ENCODE results near the gene IL16.

IL16 gene

DNA sequence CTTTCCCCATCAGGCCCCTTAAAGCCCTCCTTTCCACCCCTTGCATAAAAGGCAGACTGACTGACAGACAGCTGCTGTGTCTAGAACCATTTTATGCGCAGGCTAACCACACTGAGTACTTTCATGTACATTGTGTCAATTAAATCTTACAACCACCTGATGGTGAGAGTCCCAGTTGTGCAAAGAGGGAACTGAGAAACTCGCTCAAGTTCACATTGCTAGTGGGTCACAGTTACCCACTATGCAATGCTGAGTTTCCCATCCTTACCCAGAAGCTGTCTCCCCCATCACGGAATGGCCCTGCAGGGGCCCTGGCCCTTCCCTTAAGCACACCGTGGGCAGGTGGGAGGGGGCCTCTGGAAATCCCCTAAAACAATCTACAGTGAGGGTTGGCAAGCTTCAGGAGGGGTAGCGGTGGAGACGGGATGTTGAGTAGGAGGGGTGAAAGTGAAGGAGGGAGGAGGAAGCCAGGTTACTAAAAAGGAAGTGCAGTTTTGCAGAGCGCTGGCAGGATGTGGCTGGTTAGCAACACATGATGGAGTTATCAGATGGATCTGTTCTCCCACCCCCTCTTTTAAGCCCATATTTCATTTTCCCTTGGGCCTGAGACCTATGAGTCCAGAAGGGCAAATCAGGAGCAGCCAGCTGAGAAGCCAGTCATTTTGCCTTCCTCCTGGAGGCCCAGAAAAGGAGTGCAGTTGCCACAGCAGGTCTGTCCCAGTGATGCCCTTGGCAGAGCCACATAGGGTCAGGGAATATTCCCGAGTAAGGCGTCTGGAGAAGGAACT, 97.2 kb downstream of the IL16 start:
- H3K4me1 ChIP-seq (ENCODE audit: control insufficient read depth, insufficient read depth, low read length) = peaks cover 5% of the 10 kb centered on the region
- H3K36me3 ChIP-seq (ENCODE audit: control insufficient read depth in 2 of 2, insufficient read depth in 2 of 2, low read length in 2 of 2) = no peaks in the 10 kb centered on the region
- H3K9me3 ChIP-seq (ENCODE audit: control insufficient read depth in 2 of 2, low read length in 2 of 2) = no peaks in the 10 kb centered on the region
- no peak overlapping the region for H3K27ac ChIP-seq (ENCODE audit: low read length)
- peaks cover 0 to 2% of the 10 kb centered on the region in 2 donors for H3K27me3 ChIP-seq (ENCODE audit: control insufficient read depth in 1 of 2, insufficient read depth in 2 of 2, low read length in 2 of 2)
- no peak overlapping the region for H3K9ac ChIP-seq (ENCODE audit: low read length in 2 of 2)
- no peak overlapping the region for H3K4me3 ChIP-seq (ENCODE audit: low read length in 2 of 2)

DNA sequence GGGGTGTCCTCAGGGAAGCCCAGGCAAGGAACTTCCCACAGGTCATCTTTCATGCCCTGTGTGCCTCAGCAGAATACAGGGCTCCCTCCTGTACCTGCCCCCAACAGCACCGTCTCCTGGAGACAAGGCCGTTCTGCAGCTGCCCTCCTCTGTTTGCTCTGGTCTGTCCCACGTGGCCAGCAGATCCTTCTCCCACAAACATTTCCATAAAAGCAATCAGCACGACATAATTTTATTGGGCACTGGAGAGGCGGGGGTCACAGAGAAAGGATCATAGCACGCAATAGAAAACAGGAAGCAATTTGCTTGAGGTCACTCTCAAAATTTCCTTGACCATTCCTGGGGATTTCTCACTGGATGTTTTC, 97.8 kb downstream of the IL16 start:
- Histone ChIP-seq H3K9ac (ENCODE audit: low read length in 2 of 2) (no peak overlapping the region), H3K27ac (ENCODE audit: low read length) (no peak overlapping the region), H3K4me1 (ENCODE audit: control insufficient read depth, insufficient read depth, low read length) (peaks cover 5% of the 10 kb centered on the region), H3K36me3 (ENCODE audit: control insufficient read depth in 2 of 2, insufficient read depth in 2 of 2, low read length in 2 of 2) (no peaks in the 10 kb centered on the region), H3K4me3 (ENCODE audit: low read length in 2 of 2) (no peak overlapping the region), H3K9me3 (ENCODE audit: control insufficient read depth in 2 of 2, low read length in 2 of 2) (no peaks in the 10 kb centered on the region), H3K27me3 (ENCODE audit: control insufficient read depth in 1 of 2, insufficient read depth in 2 of 2, low read length in 2 of 2) (peaks cover 0 to 2% of the 10 kb centered on the region in 2 donors)

DNA sequence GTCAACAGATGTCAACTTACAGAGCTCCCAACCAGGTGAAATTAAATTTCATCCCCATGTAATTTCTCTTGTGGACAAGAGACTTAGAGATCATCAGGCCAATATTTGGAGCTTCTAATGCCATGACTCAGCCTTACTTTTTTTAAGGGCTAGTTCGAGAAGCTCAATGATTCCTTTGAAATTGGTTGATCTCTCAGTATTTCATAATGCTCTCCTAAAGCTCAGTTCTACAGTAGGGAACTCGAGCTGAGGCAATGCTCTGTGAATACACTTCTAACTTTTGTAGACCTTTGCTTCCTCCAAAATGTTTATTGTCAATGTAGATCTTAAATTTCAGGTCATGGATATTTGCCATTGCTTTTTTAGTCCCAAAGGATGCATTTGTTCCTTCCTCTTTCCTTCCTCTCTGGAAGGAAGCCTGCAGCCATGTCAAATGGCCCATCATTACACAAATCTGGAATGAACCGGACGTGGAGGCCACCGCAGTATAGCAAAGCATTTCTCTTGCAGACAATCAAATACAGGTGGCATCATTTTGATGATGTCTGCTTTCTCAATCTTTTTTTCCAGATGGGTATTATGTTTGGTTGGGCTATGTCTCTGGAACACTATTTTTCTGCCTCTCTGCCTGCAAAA, 98.9 kb downstream of the IL16 start:
- no peak overlapping the region for H3K27ac ChIP-seq (ENCODE audit: low read length)
- H3K9ac ChIP-seq (ENCODE audit: low read length in 2 of 2) = no peak overlapping the region
- H3K36me3 ChIP-seq (ENCODE audit: control insufficient read depth in 2 of 2, insufficient read depth in 2 of 2, low read length in 2 of 2) = no peaks in the 10 kb centered on the region
- H3K9me3 ChIP-seq (ENCODE audit: control insufficient read depth in 2 of 2, low read length in 2 of 2) = no peaks in the 10 kb centered on the region
- H3K27me3 ChIP-seq (ENCODE audit: control insufficient read depth in 1 of 2, insufficient read depth in 2 of 2, low read length in 2 of 2) = peaks cover 0 to 2% of the 10 kb centered on the region in 2 donors
- peaks cover 5% of the 10 kb centered on the region for H3K4me1 ChIP-seq (ENCODE audit: control insufficient read depth, insufficient read depth, low read length)
- H3K4me3 ChIP-seq (ENCODE audit: low read length in 2 of 2) = no peak overlapping the region

DNA sequence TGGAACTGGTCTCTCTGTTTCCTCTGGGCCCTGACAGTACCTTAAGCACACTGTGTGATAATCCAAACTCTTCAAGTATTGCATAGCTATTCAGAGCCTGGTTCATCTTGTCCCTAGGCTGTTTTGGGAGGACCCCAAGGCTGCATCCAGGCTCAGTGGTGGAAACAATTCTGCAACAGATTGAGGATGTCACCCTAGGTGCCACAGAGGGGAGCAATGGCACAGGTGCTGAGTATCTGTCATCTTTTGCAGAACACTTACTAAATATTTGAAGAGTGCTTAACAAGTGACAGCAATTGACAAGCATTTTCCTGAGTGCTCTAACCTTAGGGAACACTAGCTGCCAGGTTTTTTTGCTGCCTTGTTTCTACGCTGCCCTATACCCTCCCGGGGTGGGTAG, 99.5 kb downstream of the IL16 start:
- peaks cover 0 to 2% of the 10 kb centered on the region in 2 donors for H3K27me3 ChIP-seq (ENCODE audit: control insufficient read depth in 1 of 2, insufficient read depth in 2 of 2, low read length in 2 of 2)
- no peak overlapping the region for H3K9ac ChIP-seq (ENCODE audit: low read length in 2 of 2)
- no peaks in the 10 kb centered on the region for H3K36me3 ChIP-seq (ENCODE audit: control insufficient read depth in 2 of 2, insufficient read depth in 2 of 2, low read length in 2 of 2)
- peaks cover 5% of the 10 kb centered on the region for H3K4me1 ChIP-seq (ENCODE audit: control insufficient read depth, insufficient read depth, low read length)
- no peak overlapping the region for H3K4me3 ChIP-seq (ENCODE audit: low read length in 2 of 2)
- no peak overlapping the region for H3K27ac ChIP-seq (ENCODE audit: low read length)
- H3K9me3 ChIP-seq (ENCODE audit: control insufficient read depth in 2 of 2, low read length in 2 of 2) = no peaks in the 10 kb centered on the region

- H3K27me3 ChIP-seq (ENCODE audit: control insufficient read depth in 1 of 2, insufficient read depth in 2 of 2, low read length in 2 of 2) = peaks cover 0 to 2% of the 10 kb centered on the region in 2 donors
These were observed 100.0 kb downstream of the IL16 start for GRCh38 chr15:81296673-81297072.

DNA sequence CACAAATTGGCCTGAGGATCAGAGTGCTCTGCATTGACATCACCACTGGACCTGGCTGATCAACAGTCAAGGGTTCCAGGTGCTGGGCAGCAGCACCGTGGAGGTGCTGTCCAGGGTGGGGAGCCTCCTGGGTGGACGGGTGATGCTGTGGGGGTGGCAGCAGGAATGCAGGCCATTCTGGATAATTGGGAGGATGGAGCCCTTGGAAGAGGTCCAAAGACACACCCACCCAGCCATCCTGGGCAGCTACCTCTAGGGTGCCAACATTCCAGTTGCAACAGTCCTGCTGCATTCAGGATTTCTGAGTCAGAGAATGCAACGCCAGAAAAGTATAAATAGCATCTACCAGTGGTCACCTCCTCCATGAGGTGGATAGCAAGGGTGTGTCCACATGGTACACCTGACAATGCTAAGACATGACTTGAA, 100.5 kb downstream of the IL16 start:
- H3K27ac ChIP-seq (ENCODE audit: low read length) = peak overlapping the region; percentile 41
- H3K36me3 ChIP-seq (ENCODE audit: control insufficient read depth in 2 of 2, insufficient read depth in 2 of 2, low read length in 2 of 2) = no peaks in the 10 kb centered on the region
- H3K4me3 ChIP-seq (ENCODE audit: low read length in 2 of 2) = peak overlapping the region in 1 of 2 donors; percentile 49
- H3K9me3 ChIP-seq (ENCODE audit: control insufficient read depth in 2 of 2, low read length in 2 of 2) = no peaks in the 10 kb centered on the region
- peak overlapping the region in 1 of 2 donors; percentile 21 for H3K9ac ChIP-seq (ENCODE audit: low read length in 2 of 2)
- peaks cover 5% of the 10 kb centered on the region for H3K4me1 ChIP-seq (ENCODE audit: control insufficient read depth, insufficient read depth, low read length)
- peaks cover 0 to 2% of the 10 kb centered on the region in 2 donors for H3K27me3 ChIP-seq (ENCODE audit: control insufficient read depth in 1 of 2, insufficient read depth in 2 of 2, low read length in 2 of 2)

More at GRCh38 chr15:81296673-81297072, 100.0 kb downstream of the IL16 start:
- Histone ChIP-seq H3K36me3 (ENCODE audit: control insufficient read depth in 2 of 2, insufficient read depth in 2 of 2, low read length in 2 of 2) (no peaks in the 10 kb centered on the region), H3K4me1 (ENCODE audit: control insufficient read depth, insufficient read depth, low read length) (peaks cover 5% of the 10 kb centered on the region), H3K27ac (ENCODE audit: low read length) (peak overlapping the region; percentile 41), H3K9me3 (ENCODE audit: control insufficient read depth in 2 of 2, low read length in 2 of 2) (no peaks in the 10 kb centered on the region), H3K9ac (ENCODE audit: low read length in 2 of 2) (no peak overlapping the region), H3K4me3 (ENCODE audit: low read length in 2 of 2) (peak overlapping the region in 1 of 2 donors; percentile 49)

DNA sequence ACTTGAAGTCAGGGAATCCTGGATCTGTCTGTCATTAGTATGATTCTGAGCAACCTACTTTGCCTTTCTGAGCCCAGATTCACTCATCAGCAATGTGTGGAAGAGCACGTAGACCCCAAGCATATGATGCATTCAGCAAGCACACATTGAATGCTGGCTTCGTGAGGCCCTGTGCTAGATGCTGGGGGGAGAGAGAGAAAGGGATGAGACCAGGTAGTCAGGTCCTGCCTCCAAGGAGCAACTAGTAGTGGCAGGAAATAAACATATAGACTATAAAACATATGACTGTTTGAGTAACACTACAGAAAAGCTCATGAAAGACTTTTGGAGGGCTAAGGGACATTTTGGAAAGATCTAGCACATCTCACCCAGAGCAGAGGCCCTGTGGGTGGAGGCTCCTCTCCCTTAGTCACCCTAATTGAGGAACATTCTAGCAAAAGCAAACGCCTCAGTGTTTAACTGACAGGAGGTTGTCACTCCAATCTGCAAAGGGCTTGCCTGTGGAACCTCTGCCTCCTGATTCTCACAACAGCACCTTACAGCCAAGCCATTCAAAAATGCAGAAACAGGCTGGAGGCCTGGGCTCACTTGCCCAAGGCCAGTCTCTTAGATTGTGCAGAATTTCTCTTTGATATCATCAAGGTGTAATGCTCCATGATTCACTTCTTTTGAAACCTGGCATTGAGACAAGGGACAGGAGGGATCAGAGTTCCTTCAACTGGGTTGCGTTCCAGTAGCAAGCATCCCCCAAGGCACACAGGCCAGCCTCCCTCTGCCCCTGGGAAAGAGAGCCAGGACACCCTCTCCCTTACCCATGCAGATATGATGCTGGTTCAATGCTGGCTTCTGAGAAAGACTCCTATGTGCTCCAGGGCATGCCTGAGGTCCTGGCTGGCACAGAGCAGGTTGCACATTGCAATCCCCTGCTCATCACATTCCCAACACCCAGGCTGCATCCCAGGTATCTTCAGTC, 101.2 kb downstream of the IL16 start:
- no peak overlapping the region for H3K27ac ChIP-seq (ENCODE audit: low read length)
- H3K9ac ChIP-seq (ENCODE audit: low read length in 2 of 2) = no peak overlapping the region
- H3K9me3 ChIP-seq (ENCODE audit: control insufficient read depth in 2 of 2, low read length in 2 of 2) = no peaks in the 10 kb centered on the region
- H3K27me3 ChIP-seq (ENCODE audit: control insufficient read depth in 1 of 2, insufficient read depth in 2 of 2, low read length in 2 of 2) = peaks cover 0 to 2% of the 10 kb centered on the region in 2 donors
- H3K4me1 ChIP-seq (ENCODE audit: control insufficient read depth, insufficient read depth, low read length) = peaks cover 5% of the 10 kb centered on the region
- peak overlapping the region in 1 of 2 donors; percentile 49 for H3K4me3 ChIP-seq (ENCODE audit: low read length in 2 of 2)
- H3K36me3 ChIP-seq (ENCODE audit: control insufficient read depth in 2 of 2, insufficient read depth in 2 of 2, low read length in 2 of 2) = peaks cover 0 to 2% of the 10 kb centered on the region in 2 donors

- Histone ChIP-seq H3K36me3 (ENCODE audit: control insufficient read depth in 2 of 2, insufficient read depth in 2 of 2, low read length in 2 of 2) (peaks cover 0 to 2% of the 10 kb centered on the region in 2 donors), H3K9me3 (ENCODE audit: control insufficient read depth in 2 of 2, low read length in 2 of 2) (no peaks in the 10 kb centered on the region), H3K4me1 (ENCODE audit: control insufficient read depth, insufficient read depth, low read length) (peaks cover 5% of the 10 kb centered on the region), H3K27ac (ENCODE audit: low read length) (no peak overlapping the region), H3K9ac (ENCODE audit: low read length in 2 of 2) (no peak overlapping the region), H3K4me3 (ENCODE audit: low read length in 2 of 2) (peak overlapping the region in 1 of 2 donors; percentile 15), H3K27me3 (ENCODE audit: control insufficient read depth in 1 of 2, insufficient read depth in 2 of 2, low read length in 2 of 2) (peaks cover 0 to 2% of the 10 kb centered on the region in 2 donors)
These were observed 101.9 kb downstream of the IL16 start for GRCh38 chr15:81298611-81299010.

- Histone ChIP-seq H3K27me3 (ENCODE audit: control insufficient read depth in 1 of 2, insufficient read depth in 2 of 2, low read length in 2 of 2) (peaks cover 0 to under 1% of the 10 kb centered on the region in 2 donors), H3K27ac (ENCODE audit: low read length) (no peak overlapping the region), H3K9ac (ENCODE audit: low read length in 2 of 2) (no peak overlapping the region), H3K9me3 (ENCODE audit: control insufficient read depth in 2 of 2, low read length in 2 of 2) (no peaks in the 10 kb centered on the region), H3K4me1 (ENCODE audit: control insufficient read depth, insufficient read depth, low read length) (peaks cover 6% of the 10 kb centered on the region), H3K36me3 (ENCODE audit: control insufficient read depth in 2 of 2, insufficient read depth in 2 of 2, low read length in 2 of 2) (peaks cover 0 to 2% of the 10 kb centered on the region in 2 donors), H3K4me3 (ENCODE audit: low read length in 2 of 2) (peak overlapping the region in 1 of 2 donors; percentile 15)
These were observed 102.5 kb downstream of the IL16 start for GRCh38 chr15:81299156-81299555.

DNA sequence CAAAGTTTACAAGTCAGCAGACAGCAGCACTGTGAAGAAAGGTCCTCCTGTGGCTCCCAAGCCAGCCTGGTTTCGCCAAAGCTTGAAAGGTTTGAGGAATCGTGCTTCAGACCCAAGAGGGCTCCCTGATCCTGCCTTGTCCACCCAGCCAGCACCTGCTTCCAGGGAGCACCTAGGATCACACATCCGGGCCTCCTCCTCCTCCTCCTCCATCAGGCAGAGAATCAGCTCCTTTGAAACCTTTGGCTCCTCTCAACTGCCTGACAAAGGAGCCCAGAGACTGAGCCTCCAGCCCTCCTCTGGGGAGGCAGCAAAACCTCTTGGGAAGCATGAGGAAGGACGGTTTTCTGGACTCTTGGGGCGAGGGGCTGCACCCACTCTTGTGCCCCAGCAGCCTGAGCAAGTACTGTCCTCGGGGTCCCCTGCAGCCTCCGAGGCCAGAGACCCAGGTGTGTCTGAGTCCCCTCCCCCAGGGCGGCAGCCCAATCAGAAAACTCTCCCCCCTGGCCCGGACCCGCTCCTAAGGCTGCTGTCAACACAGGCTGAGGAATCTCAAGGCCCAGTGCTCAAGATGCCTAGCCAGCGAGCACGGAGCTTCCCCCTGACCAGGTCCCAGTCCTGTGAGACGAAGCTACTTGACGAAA, 103.1 kb downstream of the IL16 start:
- Histone ChIP-seq H3K9me3 (ENCODE audit: control insufficient read depth in 2 of 2, low read length in 2 of 2) (no peaks in the 10 kb centered on the region), H3K36me3 (ENCODE audit: control insufficient read depth in 2 of 2, insufficient read depth in 2 of 2, low read length in 2 of 2) (peaks cover 0 to 2% of the 10 kb centered on the region in 2 donors), H3K27me3 (ENCODE audit: control insufficient read depth in 1 of 2, insufficient read depth in 2 of 2, low read length in 2 of 2) (no peaks in the 10 kb centered on the region), H3K4me3 (ENCODE audit: low read length in 2 of 2) (no peak overlapping the region), H3K4me1 (ENCODE audit: control insufficient read depth, insufficient read depth, low read length) (peaks cover 6% of the 10 kb centered on the region), H3K9ac (ENCODE audit: low read length in 2 of 2) (no peak overlapping the region), H3K27ac (ENCODE audit: low read length) (no peak overlapping the region)

Measured in stomach smooth muscle (tissue), 2 donors.